GM12875 (cell line): ENCODE results near the gene PCSK5.

ENCODE experiments used
- H3K4me3 ChIP-seq: one replicate; pipeline ENCODE4 v1.5.1; 2011; ENCODE audit warnings: low read depth, low read length, control low read depth
- CTCF ChIP-seq: IDR thresholded peaks from 2 replicates; pipeline ENCODE4 v1.5.1; 2011; ENCODE audit warnings: low read depth, mild to moderate bottlenecking, control low read depth, inconsistent platforms, low read length, moderate library complexity, borderline replicate concordance; ENCODE audit not compliant: insufficient read depth

PCSK5 gene

GRCh38 chr9:75974016-75974766, 83.7 kb downstream of the PCSK5 start:
- no peak overlapping the region for H3K4me3 ChIP-seq
- no peak for TF ChIP-seq CTCF

GRCh38 chr9:75975071-75975470, 84.6 kb downstream of the PCSK5 start:
- TF ChIP-seq CTCF: no peak
- no peak overlapping the region for H3K4me3 ChIP-seq

GRCh38 chr9:75976549-75976948, 86.1 kb downstream of the PCSK5 start:
- TF ChIP-seq CTCF: no peak
- no peak overlapping the region for H3K4me3 ChIP-seq

- TF ChIP-seq CTCF: peak; percentile 16; the same call in 1 of the 2 replicates
- H3K4me3 ChIP-seq: no peak overlapping the region
Measured at GRCh38 chr9:75979362-75979761, 88.9 kb downstream of the PCSK5 start.

- no peak for TF ChIP-seq CTCF
- H3K4me3 ChIP-seq: no peak overlapping the region
Measured at GRCh38 chr9:75983319-75984045, 93.0 kb downstream of the PCSK5 start.

GRCh38 chr9:75985515-75985914, 95.0 kb downstream of the PCSK5 start:
- H3K4me3 ChIP-seq: no peak overlapping the region
- no peak for TF ChIP-seq CTCF

GRCh38 chr9:75988663-75989062, 98.2 kb downstream of the PCSK5 start:
- TF ChIP-seq CTCF: no peak
- no peak overlapping the region for H3K4me3 ChIP-seq
